ENCODE data around the gene SPATA1.
"Not testable (repeated sequence)": the region's sequence is repeated elsewhere in the genome, so short reads cannot be mapped to it uniquely, and the experiment has no call there.

The SPATA1 gene

GRCh38 chr1:84506729-84507453, 705 bp downstream of the SPATA1 start:
- ChIA-PET POLR2A (ENCODE audit: low non-redundant PET) (no interaction called here), CTCF (interaction anchor here (0.6 kb wide), 1 partner anchor 391 kb away, joined by 3 read pairs; no protein-coding TSS in a partner anchor)
- DNase-seq (ENCODE audit: low spot score): no peak
- H3K27ac ChIP-seq: peak overlapping the region; percentile 96
- TF ChIP-seq CTCF (conservative IDR thresholded peaks at IDR 0.05; ENCODE audit: low read depth): no peak

- POLR2A ChIA-PET (ENCODE audit: low non-redundant PET); DNase-seq (ENCODE audit: low spot score); H3K27ac ChIP-seq; CTCF ChIA-PET: not testable (repeated sequence)
Measured at GRCh38 chr1:84507887-84508286, 1.7 kb downstream of the SPATA1 start.

- H3K27ac ChIP-seq: no peak overlapping the region
- ChIA-PET POLR2A (ENCODE audit: low non-redundant PET) (no interaction called here), CTCF (no interaction called here)
- TF ChIP-seq CTCF (conservative IDR thresholded peaks at IDR 0.05; ENCODE audit: low read depth): no peak
- DNase-seq (ENCODE audit: low spot score): no peak
Measured at GRCh38 chr1:84508510-84508909, 2.3 kb downstream of the SPATA1 start.

GRCh38 chr1:84509029-84509428, 2.8 kb downstream of the SPATA1 start:
- CTCF ChIA-PET: no interaction called here
- TF ChIP-seq CTCF (conservative IDR thresholded peaks at IDR 0.05; ENCODE audit: low read depth): no peak
- DNase-seq (ENCODE audit: low spot score): no peak
- POLR2A ChIA-PET (ENCODE audit: low non-redundant PET): no interaction called here
- no peak overlapping the region for H3K27ac ChIP-seq

GRCh38 chr1:84510165-84510564, 4.0 kb downstream of the SPATA1 start:
- no peak overlapping the region for H3K27ac ChIP-seq
- TF ChIP-seq CTCF (conservative IDR thresholded peaks at IDR 0.05; ENCODE audit: low read depth): no peak
- no peak for DNase-seq (ENCODE audit: low spot score)
- ChIA-PET CTCF (interaction anchor here (0.6 to 0.7 kb wide), 2 partner anchors 101 to 435 kb away, joined by 3 to 4 read pairs; no protein-coding TSS in a partner anchor), POLR2A (ENCODE audit: low non-redundant PET) (no interaction called here)

- no peak for DNase-seq (ENCODE audit: low spot score)
- ChIA-PET POLR2A (ENCODE audit: low non-redundant PET) (no interaction called here), CTCF (no interaction called here)
- TF ChIP-seq CTCF (conservative IDR thresholded peaks at IDR 0.05; ENCODE audit: low read depth): no peak
- no peak overlapping the region for H3K27ac ChIP-seq
Measured at GRCh38 chr1:84510668-84511067, 4.5 kb downstream of the SPATA1 start.

GRCh38 chr1:84524590-84524989, 18.4 kb downstream of the SPATA1 start:
- H3K27ac ChIP-seq: no peak overlapping the region
- no peak for TF ChIP-seq CTCF (conservative IDR thresholded peaks at IDR 0.05; ENCODE audit: low read depth)
- no peak for DNase-seq (ENCODE audit: low spot score)
- CTCF ChIA-PET: no interaction called here
- POLR2A ChIA-PET (ENCODE audit: low non-redundant PET): no interaction called here

All from RWPE1 (cell line).